SK-N-SH (cell line): ENCODE data around the gene GRM8. TPM values are rescaled to one million over a fixed set of nuclear protein-coding genes. Genes with fewer than 3 reads are reported as not detected.

Source experiments
- CTCF ChIA-PET: fragments of 300-600, 350-600 bp; formaldehyde crosslinking; extraction: SDS; loops from one replicate; lab custom pipeline; 2021; lab: Yijun Ruan, JAX
- POLR2A ChIA-PET: fragments of 350-600 bp; sonication (Branson Sonifier 250); formaldehyde crosslinking; extraction: SDS; loops from one replicate; lab custom pipeline; 2020; ENCODE audit warnings: antibody characterized with exemption, inconsistent platforms; lab: Yijun Ruan, JAX
- DNase-seq: peaks from one replicate; pipeline ENCODE4 v3.0.0; 2012
- H2AFZ ChIP-seq: fragments of 200-600 bp; sonication (generic); 2 replicates; pipeline ENCODE4 v1.8.1; 2016; ENCODE audit warnings: antibody characterized with exemption, mild to moderate bottlenecking, low read depth
- H3F3A ChIP-seq: fragments of 200-600 bp; sonication (generic); replicated peaks from 2 replicates; pipeline ENCODE3; 2016; ENCODE audit warnings: antibody characterized with exemption, mild to moderate bottlenecking; ENCODE audit not compliant: insufficient read depth
- H3K27ac ChIP-seq, 2 experiments: fragments of 200-500 bp in 1 of 2; fragments of 200-600 bp in 1 of 2; sonication (Bioruptor generic) in 1 of 2; sonication (generic), shearing (Covaris generic) in 1 of 2; 2 replicates each; pipeline versions ENCODE4 v1.5.1 to v1.6.1; 2014 to 2016; ENCODE audit warnings: low read depth in 2 of 2, inconsistent platforms in 1 of 2, low read length in 1 of 2, mild to moderate bottlenecking in 1 of 2, mixed read lengths in 1 of 2
- H3K27me3 ChIP-seq: fragments of 200-600 bp; sonication (generic), shearing (Covaris generic); 2 replicates; pipeline ENCODE4 v1.6.1; 2016; ENCODE audit warnings: mixed run types; ENCODE audit not compliant: insufficient read depth
- H3K36me3 ChIP-seq, 2 experiments: fragments of 200-500 bp in 1 of 2; fragments of 200-600 bp in 1 of 2; sonication (Bioruptor generic) in 1 of 2; sonication (generic) in 1 of 2; replicated peaks in 1 of 2; 2 replicates each; pipeline versions ENCODE3 to v1.5.1; 2014 to 2016; ENCODE audit warnings: low read length in 1 of 2, mild to moderate bottlenecking in 1 of 2; ENCODE audit not compliant: insufficient read depth in 2 of 2, control insufficient read depth in 1 of 2
- H3K4me1 ChIP-seq, 2 experiments: fragments of 200-500 bp in 1 of 2; fragments of 200-600 bp in 1 of 2; sonication (Bioruptor generic) in 1 of 2; sonication (generic), shearing (Covaris generic) in 1 of 2; 2 replicates each; pipeline versions ENCODE4 v1.5.1 to v1.6.1; 2014 to 2016; ENCODE audit warnings: low read depth in 1 of 2, low read length in 1 of 2, mixed run types in 1 of 2; ENCODE audit not compliant: insufficient read depth in 2 of 2, control insufficient read depth in 1 of 2
- H3K4me2 ChIP-seq: fragments of 200-600 bp; sonication (generic), shearing (Covaris generic); 2 replicates; pipeline ENCODE4 v1.6.1; 2017; ENCODE audit warnings: mixed run types
- H3K4me3 ChIP-seq, 2 experiments: fragments of 200-500 bp in 1 of 2; fragments of 200-600 bp in 1 of 2; sonication (Bioruptor generic) in 1 of 2; sonication (generic), shearing (Covaris generic) in 1 of 2; 2 replicates each; pipeline versions ENCODE4 v1.5.1 to v1.8.1; 2014 to 2016; ENCODE audit warnings: low read depth in 2 of 2, inconsistent platforms in 1 of 2, low read length in 1 of 2, mild to moderate bottlenecking in 1 of 2, mixed read lengths in 1 of 2, moderate library complexity in 1 of 2
- H3K79me2 ChIP-seq: fragments of 200-600 bp; sonication (generic); 2 replicates; pipeline ENCODE4 v1.8.1; 2017; ENCODE audit warnings: mild to moderate bottlenecking; ENCODE audit not compliant: insufficient read depth
- H3K9ac ChIP-seq: fragments of 200-600 bp; sonication (generic); 2 replicates; pipeline ENCODE4 v1.6.1; 2017; ENCODE audit warnings: mixed run types
- H3K9me2 ChIP-seq: fragments of 200-600 bp; sonication (generic); 2 replicates; pipeline ENCODE4 v1.6.1; 2017; ENCODE audit warnings: mixed run types
- H3K9me3 ChIP-seq: fragments of 200-600 bp; sonication (generic); 2 replicates; pipeline ENCODE4 v1.6.1; 2017; ENCODE audit warnings: mixed run types, mild to moderate bottlenecking, moderate library complexity
- H4K20me1 ChIP-seq: fragments of 200-600 bp; sonication (generic); 2 replicates; pipeline ENCODE4 v1.6.1; 2017; ENCODE audit warnings: mild to moderate bottlenecking, mixed run types; ENCODE audit not compliant: insufficient read depth
- CHD2 ChIP-seq: fragments of 150-350 bp; IDR thresholded peaks from 2 replicates; pipeline ENCODE4 v1.6.1; 2018; ENCODE audit warnings: low read length; ENCODE audit not compliant: partially characterized antibody
- CTCF ChIP-seq: fragments of 200-600 bp; sonication (generic); IDR thresholded peaks from 2 replicates; pipeline ENCODE4 v1.6.1; 2017; ENCODE audit warnings: antibody characterized with exemption, mild to moderate bottlenecking, moderate library complexity
- ELF1 ChIP-seq: IDR thresholded peaks from 2 replicates; pipeline ENCODE4 v1.4.0; 2012
- EP300 ChIP-seq, 2 experiments: IDR thresholded peaks; 2 replicates each; pipeline versions ENCODE4 v1.4.0 to v1.6.1; 2012; ENCODE audit warnings: borderline replicate concordance in 1 of 2, low read depth in 1 of 2, low read length in 1 of 2
- EZH2phosphoT487 ChIP-seq: fragments of 200-600 bp; sonication (generic); IDR thresholded peaks from 2 replicates; pipeline ENCODE4 v1.6.1; 2017; ENCODE audit warnings: low read depth, mixed run types, mild to moderate bottlenecking, antibody characterized with exemption, moderate library complexity, borderline replicate concordance
- FOSL2 ChIP-seq: IDR thresholded peaks from 2 replicates; pipeline ENCODE4 v1.4.0; 2012; ENCODE audit warnings: low read depth, mild to moderate bottlenecking, moderate library complexity, borderline replicate concordance
- FOXJ3 ChIP-seq: sonication (generic); formaldehyde crosslinking; IDR thresholded peaks from 2 replicates; pipeline ENCODE4 v1.5.1; 2020; ENCODE audit warnings: mild to moderate bottlenecking, missing genetic modification reagents
- FOXM1 ChIP-seq: IDR thresholded peaks from 2 replicates; pipeline ENCODE4 v1.4.0; 2012; ENCODE audit warnings: low read depth, mild to moderate bottlenecking
- GATA2 ChIP-seq: sonication (generic); formaldehyde crosslinking; IDR thresholded peaks from 2 replicates; pipeline ENCODE4 v1.5.0; 2020; ENCODE audit warnings: mild to moderate bottlenecking, missing genetic modification reagents
- JUND ChIP-seq: IDR thresholded peaks from 2 replicates; pipeline ENCODE4 v1.4.0; 2012
- MXI1 ChIP-seq: IDR thresholded peaks from 2 replicates; pipeline ENCODE4 v1.6.1; 2012; ENCODE audit warnings: mild to moderate bottlenecking, low read depth, low read length, improper control_type of control experiment
- RAD21 ChIP-seq: IDR thresholded peaks from 2 replicates; pipeline ENCODE4 v1.6.1; 2012; ENCODE audit warnings: mild to moderate bottlenecking, low read length
- RCOR1 ChIP-seq: fragments of 150-350 bp; IDR thresholded peaks from 2 replicates; pipeline ENCODE4 v1.6.1; 2017; ENCODE audit warnings: antibody characterized with exemption, low read length
- RFX5 ChIP-seq: IDR thresholded peaks from 2 replicates; pipeline ENCODE4 v1.6.1; 2012; ENCODE audit warnings: mild to moderate bottlenecking, improper control_type of control experiment, low read length
- RXRA ChIP-seq: IDR thresholded peaks from 2 replicates; pipeline ENCODE4 v1.4.0; 2012; ENCODE audit warnings: low read depth, mild to moderate bottlenecking, borderline replicate concordance
- SIN3A ChIP-seq: IDR thresholded peaks from 2 replicates; pipeline ENCODE4 v1.6.1; 2012; ENCODE audit warnings: low read depth, mild to moderate bottlenecking, low read length, moderate library complexity, borderline replicate concordance
- TAF1 ChIP-seq: IDR thresholded peaks from 2 replicates; pipeline ENCODE4 v1.6.1; 2012; ENCODE audit warnings: low read depth, mild to moderate bottlenecking, low read length, moderate library complexity, borderline replicate concordance
- TCF12 ChIP-seq: IDR thresholded peaks from 2 replicates; pipeline ENCODE4 v1.4.0; 2012
- TEAD4 ChIP-seq: IDR thresholded peaks from 2 replicates; pipeline ENCODE4 v1.4.0; 2012; ENCODE audit warnings: mild to moderate bottlenecking, borderline replicate concordance; ENCODE audit not compliant: insufficient read depth
- YY1 ChIP-seq: IDR thresholded peaks from 2 replicates; pipeline ENCODE4 v1.4.0; 2012; ENCODE audit warnings: low read depth, mild to moderate bottlenecking
- WGBS: methylation state at CpG from one replicate; pipeline ENCODE4 v1.1.6; 2017; ENCODE audit warnings: low lambda C conversion rate; 5-methylcytosine and 5-hydroxymethylcytosine counted together
- polyA plus RNA-seq, 3 experiments: library from polyadenylated mRNA; depleted of rRNA; stranded (reverse); fragments of >200 nt; gene quantifications; 2 replicates each; pipeline ENCODE4 v1.2.3, GENCODE V29; 2012
- TF ChIP-seq, protein P1 (sequence below): fragments of 150-350 bp; IDR thresholded peaks from 2 replicates; pipeline ENCODE4 v1.6.1; 2016; ENCODE audit warnings: mild to moderate bottlenecking, low read depth, low read length
- TF ChIP-seq, protein P2 (sequence below): IDR thresholded peaks from 2 replicates; pipeline ENCODE4 v1.4.0; 2012; ENCODE audit warnings: low read depth
- TF ChIP-seq, protein P3 (sequence below): fragments of 150-350 bp; IDR thresholded peaks from 2 replicates; pipeline ENCODE4 v1.6.1; 2017; ENCODE audit warnings: antibody characterized with exemption, low read length, low read depth, borderline replicate concordance

GRM8 gene
- polyA plus RNA-seq, 1 of the 3 experiments (the other 2 are of a cell fraction): 0.10 TPM

- no peak overlapping the region for H3K9ac ChIP-seq
- H2AFZ ChIP-seq: no peak overlapping the region
- H3K4me3 ChIP-seq: no peak overlapping the region
- no peaks in the 10 kb centered on the region for H3F3A ChIP-seq
- no peaks in the 10 kb centered on the region for H3K9me3 ChIP-seq
- no peaks in the 10 kb centered on the region for H3K9me2 ChIP-seq
- no peaks in the 10 kb centered on the region for H3K79me2 ChIP-seq
- H3K27ac ChIP-seq: no peak overlapping the region
- H3K36me3 ChIP-seq: no peaks in the 10 kb centered on the region
- CTCF ChIA-PET: interaction anchor here (2.6 kb wide), 1 partner anchor 13 kb away, joined by 8 read pairs; no protein-coding TSS in a partner anchor
- H4K20me1 ChIP-seq: no peaks in the 10 kb centered on the region
- TF ChIP-seq, protein P1, sequence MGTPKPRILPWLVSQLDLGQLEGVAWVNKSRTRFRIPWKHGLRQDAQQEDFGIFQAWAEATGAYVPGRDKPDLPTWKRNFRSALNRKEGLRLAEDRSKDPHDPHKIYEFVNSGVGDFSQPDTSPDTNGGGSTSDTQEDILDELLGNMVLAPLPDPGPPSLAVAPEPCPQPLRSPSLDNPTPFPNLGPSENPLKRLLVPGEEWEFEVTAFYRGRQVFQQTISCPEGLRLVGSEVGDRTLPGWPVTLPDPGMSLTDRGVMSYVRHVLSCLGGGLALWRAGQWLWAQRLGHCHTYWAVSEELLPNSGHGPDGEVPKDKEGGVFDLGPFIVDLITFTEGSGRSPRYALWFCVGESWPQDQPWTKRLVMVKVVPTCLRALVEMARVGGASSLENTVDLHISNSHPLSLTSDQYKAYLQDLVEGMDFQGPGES: no peak
- TF ChIP-seq, protein P2, sequence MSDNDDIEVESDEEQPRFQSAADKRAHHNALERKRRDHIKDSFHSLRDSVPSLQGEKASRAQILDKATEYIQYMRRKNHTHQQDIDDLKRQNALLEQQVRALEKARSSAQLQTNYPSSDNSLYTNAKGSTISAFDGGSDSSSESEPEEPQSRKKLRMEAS: no peak
- TF ChIP-seq MXI1: no peak
- no peak for TF ChIP-seq CTCF
- TF ChIP-seq, protein P3, sequence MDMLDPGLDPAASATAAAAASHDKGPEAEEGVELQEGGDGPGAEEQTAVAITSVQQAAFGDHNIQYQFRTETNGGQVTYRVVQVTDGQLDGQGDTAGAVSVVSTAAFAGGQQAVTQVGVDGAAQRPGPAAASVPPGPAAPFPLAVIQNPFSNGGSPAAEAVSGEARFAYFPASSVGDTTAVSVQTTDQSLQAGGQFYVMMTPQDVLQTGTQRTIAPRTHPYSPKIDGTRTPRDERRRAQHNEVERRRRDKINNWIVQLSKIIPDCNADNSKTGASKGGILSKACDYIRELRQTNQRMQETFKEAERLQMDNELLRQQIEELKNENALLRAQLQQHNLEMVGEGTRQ: no peak
- no peak for TF ChIP-seq JUND
- no peak for TF ChIP-seq CHD2
- TF ChIP-seq TCF12: no peak
- no peak for TF ChIP-seq RFX5
- WGBS: 94% methylated on average over 1 of the region's 1 CpG
- POLR2A ChIA-PET: no interaction called here
- DNase-seq: no peak
- no peak overlapping the region for H3K4me2 ChIP-seq
- H3K4me1 ChIP-seq: no peaks in the 10 kb centered on the region
- no peaks in the 10 kb centered on the region for H3K27me3 ChIP-seq
Measured at GRCh38 chr7:126443951-126444350, 808.8 kb downstream of the GRM8 start.

DNA sequence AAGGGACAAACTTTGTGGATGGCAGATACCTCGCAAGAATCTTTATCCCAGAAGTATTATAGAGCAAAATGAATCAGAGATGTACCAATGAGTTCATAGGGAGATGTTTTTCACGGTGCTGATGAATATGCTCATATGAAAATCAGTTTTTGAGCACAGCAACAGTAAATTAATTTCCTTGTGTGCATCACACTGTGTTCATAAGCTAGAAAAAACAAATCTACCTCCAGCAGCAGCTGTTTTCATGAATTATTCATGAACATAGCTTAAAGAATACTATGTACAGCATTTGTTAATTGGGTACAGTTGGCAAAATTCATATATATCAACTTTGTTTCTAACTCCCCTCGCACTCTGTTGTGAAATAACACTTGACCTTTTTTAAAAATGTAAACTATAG lies 809.8 kb downstream of the GRM8 start:
- CTCF ChIA-PET: no interaction called here
- Histone ChIP-seq H3K79me2 (no peaks in the 10 kb centered on the region), H3K27me3 (no peaks in the 10 kb centered on the region), H3K9me2 (no peaks in the 10 kb centered on the region), H3K9ac (no peak overlapping the region), H3K27ac (no peak overlapping the region), H3K36me3 (no peaks in the 10 kb centered on the region), H2AFZ (no peak overlapping the region), H3K4me1 (no peaks in the 10 kb centered on the region), H3K9me3 (no peaks in the 10 kb centered on the region), H3K4me2 (no peak overlapping the region), H3F3A (no peaks in the 10 kb centered on the region), H3K4me3 (no peak overlapping the region), H4K20me1 (no peaks in the 10 kb centered on the region)
- POLR2A ChIA-PET: no interaction called here
- no peak for DNase-seq
- 38% methylated on average over 3 of the region's 3 CpGs for WGBS
- TF ChIP-seq TEAD4: no peak
- TF ChIP-seq FOXM1: no peak
- TF ChIP-seq RCOR1: no peak
- no peak for TF ChIP-seq ELF1
- TF ChIP-seq EZH2phosphoT487: no peak
- no peak for TF ChIP-seq MXI1
- no peak for TF ChIP-seq GATA2
- no peak for TF ChIP-seq FOXJ3 (CRISPR knock-in tag)
- no peak for TF ChIP-seq YY1
- TF ChIP-seq, protein P3: no peak
- TF ChIP-seq JUND: no peak
- TF ChIP-seq RXRA: no peak
- TF ChIP-seq, protein P2: no peak
- TF ChIP-seq TAF1: no peak
- TF ChIP-seq TCF12: no peak
- TF ChIP-seq SIN3A: no peak
- no peak for TF ChIP-seq FOSL2
- no peak for TF ChIP-seq EP300 (IDR thresholded peaks at IDR 0.05; ENCODE audit: borderline replicate concordance in 1 of 2, low read depth in 1 of 2, low read length in 1 of 2)
- no peak for TF ChIP-seq RAD21
